Retinal pigment epithelial cell (primary cell): ENCODE results near the gene LAMA5.

Source experiments
- DNase-seq: peaks from one replicate; pipeline ENCODE4 v3.0.0-alpha.2; 2010; ENCODE audit warnings: low read depth
- H3K4me3 ChIP-seq: 2 replicates; pipeline ENCODE4 v1.5.1; 2011; ENCODE audit warnings: mild to moderate bottlenecking, low read length, control low read depth, moderate library complexity
- CTCF ChIP-seq: conservative IDR thresholded peaks from 2 replicates; pipeline ENCODE4 v1.5.1; 2011; ENCODE audit warnings: low read depth, low read length, control low read depth, inconsistent platforms

Gene LAMA5

GRCh38 chr20:62353289-62354030 lies 13.7 kb downstream of the LAMA5 start:
- H3K4me3 ChIP-seq = no peak overlapping the region
- no peak for TF ChIP-seq CTCF
- DNase-seq = no peak

- no peak overlapping the region for H3K4me3 ChIP-seq
- peak; percentile 30 for TF ChIP-seq CTCF
Measured at GRCh38 chr20:62352402-62353288, 14.5 kb downstream of the LAMA5 start.

GRCh38 chr20:62351469-62352401 lies 15.4 kb downstream of the LAMA5 start:
- no peak overlapping the region for H3K4me3 ChIP-seq
- no peak for DNase-seq
- TF ChIP-seq CTCF = no peak

More at GRCh38 chr20:62352402-62353288, 14.5 kb downstream of the LAMA5 start:
- DNase-seq = no peak

GRCh38 chr20:62350629-62351422 lies 16.3 kb downstream of the LAMA5 start:
- H3K4me3 ChIP-seq = no peak overlapping the region
- no peak for TF ChIP-seq CTCF
- no peak for DNase-seq

GRCh38 chr20:62350098-62350628 lies 16.9 kb downstream of the LAMA5 start:
- no peak overlapping the region for H3K4me3 ChIP-seq
- no peak for TF ChIP-seq CTCF
- DNase-seq = no peak
